ENCODE measurements around the gene TRIO. TPM values are rescaled to one million over a fixed set of nuclear protein-coding genes. Genes with fewer than 3 reads are reported as not detected.
A peak's percentile ranks its signal among the peaks of the same experiment; 100 is the strongest.

TRIO gene
- total and polyA plus RNA-seq, 2 donors (not counting 1 experiment from before 2014, with no cell fraction given), result 134 to 281 TPM

DNA sequence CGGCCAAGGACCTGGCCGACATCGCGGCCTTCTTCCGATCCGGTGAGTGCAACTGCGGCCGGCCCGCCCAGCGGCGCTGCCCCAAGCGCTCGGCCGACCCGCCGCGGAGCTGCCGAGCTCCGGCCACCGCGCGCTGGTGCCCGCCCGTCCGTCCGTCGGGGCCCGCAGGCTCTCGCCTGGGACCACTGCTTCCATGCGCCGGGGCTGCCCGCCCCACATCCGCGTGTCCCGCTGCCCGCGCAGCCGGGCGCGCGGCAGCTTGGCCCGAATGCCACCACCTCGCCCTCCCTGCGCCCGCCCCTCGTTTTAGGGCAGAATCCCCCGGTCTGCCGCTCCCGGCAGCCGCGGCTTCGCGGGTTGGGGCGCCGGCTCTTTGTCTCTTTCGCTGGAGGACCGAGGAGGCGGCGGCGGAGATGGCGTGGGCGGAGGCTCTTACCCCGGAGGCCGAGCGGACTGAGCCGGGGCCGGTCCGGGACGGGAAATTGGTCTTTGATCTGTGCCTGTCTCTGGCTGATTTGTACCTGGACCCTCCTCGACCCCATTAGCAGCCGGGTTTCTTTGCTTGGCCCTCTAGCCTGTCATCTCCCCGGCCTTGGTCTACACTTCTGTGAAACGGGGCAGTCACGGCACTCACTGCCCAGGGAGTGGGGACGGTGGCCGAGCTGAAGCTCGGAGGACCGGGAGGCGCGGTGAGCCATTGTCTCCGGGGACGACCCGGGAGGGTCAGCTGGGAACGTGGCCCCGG, 871 bp downstream of the TRIO start:
- Histone ChIP-seq H3K79me2 (ENCODE audit: control insufficient read depth, insufficient read depth, low read length) (peaks cover 60% of the 10 kb centered on the region), H3K27ac (ENCODE audit: insufficient read depth, low read length) (peak overlapping the region; percentile 95), H3K4me2 (ENCODE audit: extremely low read depth, insufficient read depth, low read length) (peak overlapping the region; percentile 45), H3K36me3 (ENCODE audit: control insufficient read depth, insufficient read depth, low read length) (peaks cover 7% of the 10 kb centered on the region), H3K4me1 (ENCODE audit: control insufficient read depth, extremely low read depth, insufficient read depth, low read length) (peaks cover 11% of the 10 kb centered on the region), H3K27me3 (ENCODE audit: control insufficient read depth, insufficient read depth, low read length) (no peaks in the 10 kb centered on the region), H3K9ac (ENCODE audit: insufficient read depth, low read length) (peak overlapping the region; percentile 91), H4K20me1 (ENCODE audit: control insufficient read depth, extremely low read depth, insufficient read depth, low read length) (no peaks in the 10 kb centered on the region), H3K4me3 (replicated peaks in 1 of 4; ENCODE audit: control extremely low read depth in 1 of 4, insufficient read depth in 1 of 4, low read depth in 3 of 4, low read length in 4 of 4) (peak overlapping the region; percentile 82 to 99 (median 93)), H3K9me3 (ENCODE audit: control insufficient read depth, insufficient read depth, low read depth, low read length) (no peaks in the 10 kb centered on the region), H2AFZ (ENCODE audit: low read length) (no peak overlapping the region)
- DNase-seq (ENCODE audit: low read depth in 2 of 2), result peak in 1 of 2 donors; percentile 45
- no peak for TF ChIP-seq EZH2 (IDR thresholded peaks at IDR 0.05; ENCODE audit: low read length, missing control alignments)
- TF ChIP-seq CTCF (conservative IDR thresholded peaks at IDR 0.05 in 1 of 2, IDR thresholded peaks at IDR 0.05 in 1 of 2; ENCODE audit: low read depth in 1 of 2, low read length in 2 of 2), result no peak

DNA sequence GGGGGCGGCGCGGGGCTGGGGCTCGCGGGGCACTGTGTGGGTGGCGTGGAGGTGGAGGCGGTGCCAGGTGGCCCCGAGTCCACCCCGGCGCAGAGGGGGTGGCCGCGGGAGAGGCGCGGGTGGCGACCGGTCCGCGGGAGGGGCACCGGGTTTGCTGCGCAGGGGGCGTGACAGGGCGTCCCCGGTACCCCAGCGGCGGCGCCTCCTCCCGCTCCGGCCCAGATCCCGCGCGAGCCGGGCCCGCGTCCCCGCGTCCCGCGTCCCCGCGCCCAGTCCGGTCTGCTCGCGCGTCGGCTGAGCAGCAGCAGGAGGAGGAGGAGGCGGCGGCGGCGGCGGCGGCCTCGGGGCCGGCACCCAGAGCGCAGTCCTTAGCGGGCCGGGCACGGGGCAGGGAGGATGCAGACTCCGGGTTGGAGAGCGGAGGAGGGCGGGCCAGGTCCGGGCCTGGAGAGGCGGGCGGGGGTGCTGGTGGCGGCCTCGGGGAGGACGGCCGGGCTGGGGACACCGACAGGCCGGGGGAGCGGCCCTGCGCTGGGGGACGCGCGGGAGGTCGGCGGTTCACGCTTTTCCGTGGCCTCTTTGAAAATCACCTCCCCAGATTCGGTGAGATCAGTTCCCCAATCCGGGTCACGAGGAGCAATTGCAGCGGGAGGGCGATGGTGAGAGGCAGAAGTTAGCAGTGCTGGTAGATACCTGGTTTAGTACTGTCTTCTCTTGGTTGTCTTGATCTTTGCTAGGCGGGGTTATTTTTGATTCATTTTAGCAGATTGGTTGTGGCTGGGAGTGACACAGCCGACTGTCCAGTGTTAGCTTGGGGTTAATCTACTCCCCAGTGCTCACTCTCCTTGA, 1.7 kb downstream of the TRIO start:
- H4K20me1 ChIP-seq (ENCODE audit: control insufficient read depth, extremely low read depth, insufficient read depth, low read length), result peaks cover 5% of the 10 kb centered on the region
- H2AFZ ChIP-seq (ENCODE audit: low read length), result no peak overlapping the region
- H3K79me2 ChIP-seq (ENCODE audit: control insufficient read depth, insufficient read depth, low read length), result peaks cover 68% of the 10 kb centered on the region

More for the DNA sequence above, 1.7 kb downstream of the TRIO start:
- H3K9me3 ChIP-seq (ENCODE audit: control insufficient read depth, insufficient read depth, low read depth, low read length), result no peaks in the 10 kb centered on the region
- H3K36me3 ChIP-seq (ENCODE audit: control insufficient read depth, insufficient read depth, low read length), result peaks cover 9% of the 10 kb centered on the region
- no peak for TF ChIP-seq CTCF (conservative IDR thresholded peaks at IDR 0.05 in 1 of 2, IDR thresholded peaks at IDR 0.05 in 1 of 2; ENCODE audit: low read depth in 1 of 2, low read length in 2 of 2)
- no peak for TF ChIP-seq EZH2 (IDR thresholded peaks at IDR 0.05; ENCODE audit: low read length, missing control alignments)
- peak overlapping the region; percentile 87 for H3K4me2 ChIP-seq (ENCODE audit: extremely low read depth, insufficient read depth, low read length)
- peak; percentile 75 to 85 for DNase-seq (ENCODE audit: low read depth in 2 of 2)
- H3K27me3 ChIP-seq (ENCODE audit: control insufficient read depth, insufficient read depth, low read length), result no peaks in the 10 kb centered on the region
- H3K27ac ChIP-seq (ENCODE audit: insufficient read depth, low read length), result peak overlapping the region; percentile 95
- H3K9ac ChIP-seq (ENCODE audit: insufficient read depth, low read length), result peak overlapping the region; percentile 91
- peak overlapping the region; percentile 82 to 99 (median 93) for H3K4me3 ChIP-seq (replicated peaks in 1 of 4; ENCODE audit: control extremely low read depth in 1 of 4, insufficient read depth in 1 of 4, low read depth in 3 of 4, low read length in 4 of 4)
- H3K4me1 ChIP-seq (ENCODE audit: control insufficient read depth, extremely low read depth, insufficient read depth, low read length), result peaks cover 19% of the 10 kb centered on the region
